Suprapubic skin (tissue), 4 donors: ENCODE results near the gene VWC2L.

Source experiments
- CTCF ChIP-seq, 2 donors: fragments of 200-600 bp in 1 of 2; fragments of 450-650 bp in 1 of 2; sonication (generic) in 1 of 2; IDR thresholded peaks; one replicate each; pipeline ENCODE4 v1.5.1; 2016 to 2019; ENCODE audit warnings: antibody characterized with exemption in 2 of 2, mild to moderate bottlenecking in 1 of 2, moderate library complexity in 1 of 2
- EP300 ChIP-seq: sonication (generic); formaldehyde crosslinking; IDR thresholded peaks from one replicate; pipeline ENCODE4 v1.6.1; 2017; ENCODE audit warnings: antibody characterized with exemption
- POLR2A ChIP-seq, 2 donors: fragments of 450-650 bp; IDR thresholded peaks; one replicate each; pipeline ENCODE4 v1.6.1; 2017; ENCODE audit warnings: antibody characterized with exemption in 2 of 2, mild to moderate bottlenecking in 2 of 2, moderate library complexity in 2 of 2
- POLR2AphosphoS5 ChIP-seq, 3 donors: sonication (generic); formaldehyde crosslinking; IDR thresholded peaks; one replicate each; pipeline ENCODE4 v1.6.1; 2017; ENCODE audit warnings: antibody characterized with exemption in 3 of 3

DNA sequence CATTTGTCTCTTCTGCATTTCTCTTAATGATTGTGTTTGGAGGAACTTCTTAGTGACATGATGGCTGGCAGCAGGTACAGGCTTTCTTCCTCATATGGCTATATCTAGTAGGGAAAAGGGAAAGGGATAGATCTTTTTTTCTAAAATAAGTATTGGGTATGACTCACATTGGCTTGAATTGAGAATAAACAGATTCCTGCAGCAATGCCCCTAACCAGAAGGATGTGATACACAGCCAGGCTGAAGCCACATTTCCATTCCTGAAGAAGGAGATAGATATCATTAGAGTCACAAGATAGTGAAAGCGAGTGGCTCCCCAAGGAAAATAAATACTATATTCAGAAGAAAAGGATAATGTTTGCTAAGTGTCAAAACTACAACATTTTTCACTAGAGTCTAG, 61.1 kb downstream of the VWC2L start:
- TF ChIP-seq CTCF (IDR thresholded peaks at IDR 0.05) (no peak), POLR2A (IDR thresholded peaks at IDR 0.05) (no peak), POLR2AphosphoS5 (IDR thresholded peaks at IDR 0.05) (no peak), EP300 (no peak)
